Fibroblast of lung (primary cell): ENCODE results near the gene RBL1. TPM values are rescaled to one million over a fixed set of nuclear protein-coding genes. Genes with fewer than 3 reads are reported as not detected.
A peak's percentile ranks its signal among the peaks of the same experiment; 100 is the strongest.

ENCODE experiments used
- DNase-seq, 2 donors: peaks; one replicate each; pipeline versions ENCODE4 v3.0.0 to v3.0.0-alpha.2; 2010; ENCODE audit warnings: low read depth in 2 of 2
- H2AFZ ChIP-seq: 2 replicates; pipeline ENCODE4 v1.5.1; 2012; ENCODE audit warnings: low read length, control low read depth, inconsistent platforms
- H3K27ac ChIP-seq: 2 replicates; pipeline ENCODE4 v1.5.1; 2011; ENCODE audit warnings: low read length, control low read depth; ENCODE audit not compliant: insufficient read depth
- H3K27me3 ChIP-seq: 2 replicates; pipeline ENCODE4 v1.5.1; 2011; ENCODE audit warnings: mild to moderate bottlenecking, low read length; ENCODE audit not compliant: control insufficient read depth, insufficient read depth
- H3K36me3 ChIP-seq: 2 replicates; pipeline ENCODE4 v1.5.1; 2011; ENCODE audit warnings: low read length; ENCODE audit not compliant: control insufficient read depth, insufficient read depth
- H3K4me1 ChIP-seq: 2 replicates; pipeline ENCODE4 v1.5.1; 2011; ENCODE audit warnings: low read length; ENCODE audit not compliant: control insufficient read depth, insufficient read depth; ENCODE audit errors: extremely low read depth
- H3K4me2 ChIP-seq: 2 replicates; pipeline ENCODE4 v1.5.1; 2011; ENCODE audit warnings: low read length, control low read depth; ENCODE audit not compliant: insufficient read depth; ENCODE audit errors: extremely low read depth
- H3K4me3 ChIP-seq, 4 experiments: fragments of 200-600 bp in 1 of 4; sonication (generic) in 1 of 4; replicated peaks in 1 of 4; 2 replicates each; pipeline ENCODE4 v1.5.1; 2011 to 2016; ENCODE audit warnings: low read length in 4 of 4, low read depth in 3 of 4, mild to moderate bottlenecking in 3 of 4, control low read depth in 2 of 4, inconsistent platforms in 1 of 4, mixed read lengths in 1 of 4; ENCODE audit not compliant: insufficient read depth in 1 of 4; ENCODE audit errors: control extremely low read depth in 1 of 4
- H3K79me2 ChIP-seq: 2 replicates; pipeline ENCODE4 v1.5.1; 2012; ENCODE audit warnings: mild to moderate bottlenecking, low read length, inconsistent platforms; ENCODE audit not compliant: control insufficient read depth, insufficient read depth
- H3K9ac ChIP-seq: 2 replicates; pipeline ENCODE4 v1.5.1; 2011; ENCODE audit warnings: mild to moderate bottlenecking, low read length, control low read depth; ENCODE audit not compliant: insufficient read depth
- H3K9me3 ChIP-seq: 2 replicates; pipeline ENCODE4 v1.5.1; 2012; ENCODE audit warnings: low read depth, low read length; ENCODE audit not compliant: control insufficient read depth, insufficient read depth
- H4K20me1 ChIP-seq: 2 replicates; pipeline ENCODE4 v1.5.1; 2011; ENCODE audit warnings: low read length; ENCODE audit not compliant: control insufficient read depth, insufficient read depth; ENCODE audit errors: extremely low read depth
- EZH2 ChIP-seq: IDR thresholded peaks from 2 replicates; pipeline ENCODE4 v1.5.1; 2012; ENCODE audit warnings: low read length, control low read depth, mild to moderate bottlenecking; ENCODE audit errors: missing control alignments
- polyA minus RNA-seq: library from RNA; depleted of rRNA, polyadenylated mRNA; stranded (reverse); fragments of >200 nt; gene quantifications from 2 replicates; pipeline ENCODE4 v1.2.3, GENCODE V29; 2011; ENCODE audit warnings: low replicate concordance
- polyA plus RNA-seq, 2 donors: library from polyadenylated mRNA; depleted of rRNA in 1 of 2; stranded (reverse) in 1 of 2; unstranded in 1 of 2; fragments of >200 nt; gene quantifications; 2 replicates each; pipeline ENCODE4 v1.2.1, GENCODE V29; 2011 to 2012; ENCODE audit warnings: missing spikeins in 1 of 2
- total RNA-seq: library from RNA; depleted of rRNA; stranded (reverse); fragments of >200 nt; gene quantifications from 2 replicates; pipeline ENCODE4 v1.2.1, GENCODE V29; 2014
- TF ChIP-seq, protein P1 (sequence below), 2 donors: IDR thresholded peaks in 1 of 2; conservative IDR thresholded peaks in 1 of 2; 1 replicate in 1 of 2; 2 replicates in 1 of 2; pipeline ENCODE4 v1.5.1; 2011 to 2012; ENCODE audit warnings: low read length in 2 of 2, control low read depth in 1 of 2, inconsistent platforms in 1 of 2, low read depth in 1 of 2, mild to moderate bottlenecking in 1 of 2

RBL1 gene, protein sequence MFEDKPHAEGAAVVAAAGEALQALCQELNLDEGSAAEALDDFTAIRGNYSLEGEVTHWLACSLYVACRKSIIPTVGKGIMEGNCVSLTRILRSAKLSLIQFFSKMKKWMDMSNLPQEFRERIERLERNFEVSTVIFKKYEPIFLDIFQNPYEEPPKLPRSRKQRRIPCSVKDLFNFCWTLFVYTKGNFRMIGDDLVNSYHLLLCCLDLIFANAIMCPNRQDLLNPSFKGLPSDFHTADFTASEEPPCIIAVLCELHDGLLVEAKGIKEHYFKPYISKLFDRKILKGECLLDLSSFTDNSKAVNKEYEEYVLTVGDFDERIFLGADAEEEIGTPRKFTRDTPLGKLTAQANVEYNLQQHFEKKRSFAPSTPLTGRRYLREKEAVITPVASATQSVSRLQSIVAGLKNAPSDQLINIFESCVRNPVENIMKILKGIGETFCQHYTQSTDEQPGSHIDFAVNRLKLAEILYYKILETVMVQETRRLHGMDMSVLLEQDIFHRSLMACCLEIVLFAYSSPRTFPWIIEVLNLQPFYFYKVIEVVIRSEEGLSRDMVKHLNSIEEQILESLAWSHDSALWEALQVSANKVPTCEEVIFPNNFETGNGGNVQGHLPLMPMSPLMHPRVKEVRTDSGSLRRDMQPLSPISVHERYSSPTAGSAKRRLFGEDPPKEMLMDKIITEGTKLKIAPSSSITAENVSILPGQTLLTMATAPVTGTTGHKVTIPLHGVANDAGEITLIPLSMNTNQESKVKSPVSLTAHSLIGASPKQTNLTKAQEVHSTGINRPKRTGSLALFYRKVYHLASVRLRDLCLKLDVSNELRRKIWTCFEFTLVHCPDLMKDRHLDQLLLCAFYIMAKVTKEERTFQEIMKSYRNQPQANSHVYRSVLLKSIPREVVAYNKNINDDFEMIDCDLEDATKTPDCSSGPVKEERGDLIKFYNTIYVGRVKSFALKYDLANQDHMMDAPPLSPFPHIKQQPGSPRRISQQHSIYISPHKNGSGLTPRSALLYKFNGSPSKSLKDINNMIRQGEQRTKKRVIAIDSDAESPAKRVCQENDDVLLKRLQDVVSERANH
- 6.7 and 9.1 TPM in 2 replicates for total RNA-seq
- 6.9 and 13.2 TPM in 2 replicates for polyA plus RNA-seq
- polyA plus RNA-seq (2012) = 4.4 and 7.9 TPM in 2 replicates
- polyA minus RNA-seq = 1.1 and 5.9 TPM in 2 replicates

DNA sequence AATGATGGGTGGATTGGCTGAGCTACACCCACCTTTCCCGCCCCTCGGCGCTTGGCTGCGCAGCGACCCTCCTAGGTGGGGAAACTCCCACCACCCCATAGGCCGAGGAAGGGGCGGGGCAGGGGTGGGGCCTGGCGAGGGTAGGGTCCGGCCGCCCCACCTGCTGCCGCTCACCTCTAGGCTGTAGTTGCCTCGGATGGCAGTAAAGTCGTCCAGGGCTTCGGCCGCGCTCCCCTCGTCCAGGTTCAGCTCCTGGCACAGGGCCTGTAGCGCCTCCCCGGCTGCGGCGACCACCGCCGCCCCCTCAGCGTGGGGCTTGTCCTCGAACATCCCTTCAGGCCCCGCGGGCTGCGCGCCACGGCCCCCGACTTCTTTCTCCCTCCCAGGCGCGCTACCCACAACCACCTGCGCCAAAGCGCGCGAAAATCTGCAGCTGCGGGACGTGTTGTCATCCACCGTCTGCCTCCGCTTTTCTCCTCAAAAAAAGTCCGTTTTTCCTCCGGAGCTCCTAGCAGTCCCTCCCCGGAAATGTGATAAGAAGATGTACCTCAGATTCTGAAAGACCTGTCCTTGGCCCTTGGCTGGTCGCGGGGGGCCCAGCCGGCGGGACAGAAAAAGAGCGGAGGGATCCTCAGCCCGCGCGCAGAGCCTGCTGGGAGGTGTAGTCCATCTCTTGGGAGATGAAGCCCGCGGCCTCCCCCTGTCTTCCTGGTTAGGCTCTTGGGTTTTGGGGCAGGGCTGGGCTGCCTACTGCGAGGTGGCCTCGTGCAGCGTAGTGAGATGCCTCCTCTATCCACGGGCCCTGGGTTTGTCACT lies at the start of gene RBL1:
Gene RBL1, minus strand, starts transcription at position 399 of the 816 bp plus-strand sequence. Its CDS starts 69 bp downstream, at position 330.
- peak within 1 kb of the TSS; percentile 91 for H2AFZ ChIP-seq
- H3K27ac ChIP-seq = peak within 1 kb of the TSS; percentile 72
- H3K9me3 ChIP-seq = no peaks in the 10 kb centered on the region
- no peaks in the 10 kb centered on the region for H3K36me3 ChIP-seq
- peak within 1 kb of the TSS; percentile 80 for H3K4me2 ChIP-seq
- no peak for TF ChIP-seq EZH2
- TF ChIP-seq, protein P1, sequence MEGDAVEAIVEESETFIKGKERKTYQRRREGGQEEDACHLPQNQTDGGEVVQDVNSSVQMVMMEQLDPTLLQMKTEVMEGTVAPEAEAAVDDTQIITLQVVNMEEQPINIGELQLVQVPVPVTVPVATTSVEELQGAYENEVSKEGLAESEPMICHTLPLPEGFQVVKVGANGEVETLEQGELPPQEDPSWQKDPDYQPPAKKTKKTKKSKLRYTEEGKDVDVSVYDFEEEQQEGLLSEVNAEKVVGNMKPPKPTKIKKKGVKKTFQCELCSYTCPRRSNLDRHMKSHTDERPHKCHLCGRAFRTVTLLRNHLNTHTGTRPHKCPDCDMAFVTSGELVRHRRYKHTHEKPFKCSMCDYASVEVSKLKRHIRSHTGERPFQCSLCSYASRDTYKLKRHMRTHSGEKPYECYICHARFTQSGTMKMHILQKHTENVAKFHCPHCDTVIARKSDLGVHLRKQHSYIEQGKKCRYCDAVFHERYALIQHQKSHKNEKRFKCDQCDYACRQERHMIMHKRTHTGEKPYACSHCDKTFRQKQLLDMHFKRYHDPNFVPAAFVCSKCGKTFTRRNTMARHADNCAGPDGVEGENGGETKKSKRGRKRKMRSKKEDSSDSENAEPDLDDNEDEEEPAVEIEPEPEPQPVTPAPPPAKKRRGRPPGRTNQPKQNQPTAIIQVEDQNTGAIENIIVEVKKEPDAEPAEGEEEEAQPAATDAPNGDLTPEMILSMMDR (conservative IDR thresholded peaks at IDR 0.05 in 1 of 2, IDR thresholded peaks at IDR 0.05 in 1 of 2; ENCODE audit: low read depth in 1 of 2, low read length in 2 of 2) = peak; percentile 37 to 54
- no peaks in the 10 kb centered on the region for H3K27me3 ChIP-seq
- no peaks in the 10 kb centered on the region for H4K20me1 ChIP-seq
- no peaks in the 10 kb centered on the region for H3K4me1 ChIP-seq
- peak within 1 kb of the TSS; percentile 73 to 81 (median 77) for H3K4me3 ChIP-seq
- peak; percentile 84 to 89 for DNase-seq
- H3K9ac ChIP-seq = peak within 1 kb of the TSS; percentile 76
- peaks cover 36% of the 10 kb centered on the region for H3K79me2 ChIP-seq

- H3K9me3 ChIP-seq = no peaks in the 10 kb centered on the region
- H3K27me3 ChIP-seq = no peaks in the 10 kb centered on the region
- H3K4me3 ChIP-seq = no peak overlapping the region
- TF ChIP-seq, protein P1 (conservative IDR thresholded peaks at IDR 0.05 in 1 of 2, IDR thresholded peaks at IDR 0.05 in 1 of 2; ENCODE audit: low read depth in 1 of 2, low read length in 2 of 2) = no peak
- no peak for TF ChIP-seq EZH2
- no peaks in the 10 kb centered on the region for H3K4me1 ChIP-seq
- H3K79me2 ChIP-seq = no peaks in the 10 kb centered on the region
- H3K4me2 ChIP-seq = no peak overlapping the region
- no peak for DNase-seq
- H3K27ac ChIP-seq = no peak overlapping the region
- no peak overlapping the region for H3K9ac ChIP-seq
- H3K36me3 ChIP-seq = no peaks in the 10 kb centered on the region
- no peaks in the 10 kb centered on the region for H4K20me1 ChIP-seq
- H2AFZ ChIP-seq = no peak overlapping the region
Measured at GRCh38 chr20:37144856-37145404, 49.1 kb upstream of the RBL1 start.
